Caco-2 (cell line): Measurements from ENCODE around the gene BTN1A1. TPM values are rescaled to one million over a fixed set of nuclear protein-coding genes. Genes with fewer than 3 reads are reported as not detected.

Experiments
- BruUV-seq: library from RNA; stranded (reverse); fragments of 400-500 nt; replicated peaks from 2 replicates; lab custom pipeline; 2021; lab: Mats Ljungman, UMichigan
- CTCF ChIA-PET: fragments of 300-600 bp; sonication (Branson Sonifier 250); formaldehyde crosslinking; loops from one replicate; lab custom pipeline; 2022; ENCODE audit warnings: antibody characterized with exemption; lab: Charles Lee
- POLR2A ChIA-PET: fragments of 300-600 bp; sonication (Branson Sonifier 250); formaldehyde crosslinking; loops from one replicate; lab custom pipeline; 2022; ENCODE audit warnings: antibody characterized with exemption; lab: Charles Lee
- DNase-seq, 2 experiments: peaks; one replicate each; pipeline versions ENCODE4 v3.0.0 to v3.0.0-alpha.2; 2020 to 2022
- H3K27me3 ChIP-seq: replicated peaks from 2 replicates; pipeline ENCODE4 v1.6.0; 2011; ENCODE audit warnings: low read length; ENCODE audit not compliant: control insufficient read depth, insufficient read depth
- H3K36me3 ChIP-seq: 2 replicates; pipeline ENCODE4 v1.5.1; 2011; ENCODE audit warnings: low read length; ENCODE audit not compliant: control insufficient read depth, insufficient read depth
- H3K4me1 ChIP-seq: fragments of 250-450 bp; sonication (Bioruptor Pico); 2 replicates; pipeline ENCODE4 v1.5.1; 2020; ENCODE audit warnings: mild to moderate bottlenecking
- H3K4me3 ChIP-seq: 2 replicates; pipeline ENCODE4 v1.5.1; 2011; ENCODE audit warnings: low read depth, mild to moderate bottlenecking, control low read depth, low read length
- H3K9me3 ChIP-seq: fragments of 250-450 bp; sonication (Bioruptor Pico); 2 replicates; pipeline ENCODE4 v1.5.1; 2020; ENCODE audit warnings: mild to moderate bottlenecking, moderate library complexity
- H3K27ac Mint-ChIP-seq: one replicate; pipeline ENCODE4 v1.8.0; 2022; ENCODE audit warnings: mixed read lengths; ENCODE audit not compliant: unreplicated experiment
- H3K27me3 Mint-ChIP-seq: one replicate; pipeline ENCODE4 v1.8.0; 2022; ENCODE audit warnings: mixed read lengths; ENCODE audit not compliant: insufficient read depth, unreplicated experiment
- H3K36me3 Mint-ChIP-seq: one replicate; pipeline ENCODE4 v1.8.0; 2022; ENCODE audit warnings: mild to moderate bottlenecking, mixed read lengths; ENCODE audit not compliant: insufficient read depth, unreplicated experiment
- H3K4me1 Mint-ChIP-seq: one replicate; pipeline ENCODE4 v1.8.0; 2022; ENCODE audit warnings: low read depth, mixed read lengths; ENCODE audit not compliant: unreplicated experiment
- H3K4me3 Mint-ChIP-seq: one replicate; pipeline ENCODE4 v1.8.0; 2022; ENCODE audit warnings: mild to moderate bottlenecking, moderate library complexity, mixed read lengths; ENCODE audit not compliant: unreplicated experiment
- H3K9me3 Mint-ChIP-seq: one replicate; pipeline ENCODE4 v1.8.0; 2022; ENCODE audit warnings: mixed read lengths; ENCODE audit not compliant: unreplicated experiment
- intact Hi-C: fragments of 100-400 bp; cut with micrococcal nuclease; formaldehyde crosslinking; loops from one replicate; pipeline ENCODE4 v1.10.0; 2022; ENCODE audit not compliant: unreplicated experiment
- total RNA-seq: library from RNA; stranded (reverse); gene quantifications from 2 replicates; pipeline ENCODE4 v1.2.3, GENCODE V29; 2022
- TF ChIP-seq, protein P1 (sequence below), 2 experiments: fragments of 200-600 bp in 1 of 2; IDR thresholded peaks; 1 replicate in 1 of 2; 2 replicates in 1 of 2; pipeline versions ENCODE4 v1.5.1 to v1.8.0; 2011 to 2022; ENCODE audit warnings: antibody characterized with exemption in 1 of 2, control low read depth in 1 of 2, inconsistent platforms in 1 of 2, low read depth in 1 of 2, low read length in 1 of 2, mild to moderate bottlenecking in 1 of 2, moderate library complexity in 1 of 2; ENCODE audit not compliant: insufficient read depth in 1 of 2, severe bottlenecking in 1 of 2, unreplicated experiment in 1 of 2

The BTN1A1 gene
- total RNA-seq, 1 experiment from 2014 or later = 7.3 TPM

DNA sequence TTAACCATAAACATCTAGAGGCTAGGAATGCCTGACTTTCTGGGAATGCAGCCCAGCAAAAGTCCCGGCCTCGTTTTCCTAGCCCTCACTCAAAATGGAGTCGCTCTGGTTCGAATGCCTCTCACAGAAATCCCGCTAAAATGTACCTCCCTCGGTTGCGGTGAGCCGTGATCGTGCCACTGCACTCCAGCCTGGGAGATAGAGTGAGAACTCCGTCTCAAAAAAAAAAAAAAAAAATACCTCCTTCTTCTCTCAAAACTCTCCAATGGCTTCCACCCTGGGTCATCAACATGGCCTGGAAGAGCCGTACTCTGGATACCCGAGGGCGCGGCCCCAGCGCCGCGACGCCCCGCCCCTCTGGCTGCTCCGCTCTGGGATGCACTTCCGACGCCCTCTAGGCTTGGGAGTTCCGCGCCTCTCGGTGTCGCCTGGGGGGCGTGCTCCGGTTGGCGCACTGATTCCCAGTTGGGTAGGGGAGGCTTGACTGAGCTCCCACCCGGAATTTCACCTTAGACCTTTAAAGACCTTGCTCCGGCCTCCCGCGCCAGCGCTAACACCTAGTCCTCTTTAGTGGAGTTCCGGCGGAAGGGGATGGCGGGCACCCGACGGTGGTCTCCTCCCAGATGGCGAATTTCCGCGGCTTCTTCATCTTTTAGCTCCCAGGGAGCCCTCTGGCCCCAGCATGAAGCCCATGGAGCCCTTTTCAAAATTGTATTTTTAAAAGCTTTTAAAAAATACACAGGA is 50.3 kb downstream of the BTN1A1 start:
- intact Hi-C loops = no loop called here
- DNase-seq = peak; percentile 83 to 85
- peak overlapping the region; percentile 39 for H3K4me3 ChIP-seq
- Mint-ChIP-seq H3K27ac (peak overlapping the region; percentile 81), H3K36me3 (peaks cover 11% of the 10 kb centered on the region), H3K4me1 (no peaks in the 10 kb centered on the region), H3K9me3 (no peaks in the 10 kb centered on the region), H3K27me3 (no peaks in the 10 kb centered on the region), H3K4me3 (peak overlapping the region; percentile 86)
- H3K27me3 ChIP-seq = no peaks in the 10 kb centered on the region
- no peaks in the 10 kb centered on the region for H3K9me3 ChIP-seq
- H3K36me3 ChIP-seq = no peaks in the 10 kb centered on the region
- ChIA-PET POLR2A (interaction anchor here (0.6 kb wide), 1 partner anchor 76 kb away, joined by 3 read pairs; no protein-coding TSS in a partner anchor), CTCF (interaction anchor here (1.1 kb wide), 1 partner anchor 17 kb away, joined by 3 read pairs; no protein-coding TSS in a partner anchor)
- BruUV-seq = no TSS peak
- TF ChIP-seq, protein P1, sequence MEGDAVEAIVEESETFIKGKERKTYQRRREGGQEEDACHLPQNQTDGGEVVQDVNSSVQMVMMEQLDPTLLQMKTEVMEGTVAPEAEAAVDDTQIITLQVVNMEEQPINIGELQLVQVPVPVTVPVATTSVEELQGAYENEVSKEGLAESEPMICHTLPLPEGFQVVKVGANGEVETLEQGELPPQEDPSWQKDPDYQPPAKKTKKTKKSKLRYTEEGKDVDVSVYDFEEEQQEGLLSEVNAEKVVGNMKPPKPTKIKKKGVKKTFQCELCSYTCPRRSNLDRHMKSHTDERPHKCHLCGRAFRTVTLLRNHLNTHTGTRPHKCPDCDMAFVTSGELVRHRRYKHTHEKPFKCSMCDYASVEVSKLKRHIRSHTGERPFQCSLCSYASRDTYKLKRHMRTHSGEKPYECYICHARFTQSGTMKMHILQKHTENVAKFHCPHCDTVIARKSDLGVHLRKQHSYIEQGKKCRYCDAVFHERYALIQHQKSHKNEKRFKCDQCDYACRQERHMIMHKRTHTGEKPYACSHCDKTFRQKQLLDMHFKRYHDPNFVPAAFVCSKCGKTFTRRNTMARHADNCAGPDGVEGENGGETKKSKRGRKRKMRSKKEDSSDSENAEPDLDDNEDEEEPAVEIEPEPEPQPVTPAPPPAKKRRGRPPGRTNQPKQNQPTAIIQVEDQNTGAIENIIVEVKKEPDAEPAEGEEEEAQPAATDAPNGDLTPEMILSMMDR (IDR thresholded peaks at IDR 0.05; ENCODE audit: insufficient read depth in 1 of 2, low read depth in 1 of 2, low read length in 1 of 2, severe bottlenecking in 1 of 2, unreplicated experiment in 1 of 2) = peak in 1 of 2 experiments; percentile 28
- H3K4me1 ChIP-seq = peaks cover 5% of the 10 kb centered on the region; the same call in 1 of the 2 replicates

DNA sequence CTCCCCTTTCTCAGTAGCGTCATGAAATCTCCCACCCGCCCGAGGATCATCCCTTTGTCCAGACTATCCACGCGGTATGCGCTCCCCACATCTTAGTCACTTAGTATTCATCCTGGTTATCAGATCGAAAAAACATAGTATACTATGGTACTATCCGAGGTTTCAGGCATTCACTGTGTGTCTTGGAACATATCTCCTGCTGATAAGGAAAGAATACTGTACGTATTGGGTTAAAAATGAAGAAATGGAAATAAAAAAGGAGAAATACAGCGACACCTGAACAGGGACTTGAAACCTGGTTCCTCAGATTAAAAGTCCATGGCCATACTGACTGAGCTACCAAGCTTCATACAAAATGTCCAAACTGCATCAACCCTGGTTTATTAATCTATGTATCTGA is 52.1 kb downstream of the BTN1A1 start:
- BruUV-seq = no TSS peak

DNA sequence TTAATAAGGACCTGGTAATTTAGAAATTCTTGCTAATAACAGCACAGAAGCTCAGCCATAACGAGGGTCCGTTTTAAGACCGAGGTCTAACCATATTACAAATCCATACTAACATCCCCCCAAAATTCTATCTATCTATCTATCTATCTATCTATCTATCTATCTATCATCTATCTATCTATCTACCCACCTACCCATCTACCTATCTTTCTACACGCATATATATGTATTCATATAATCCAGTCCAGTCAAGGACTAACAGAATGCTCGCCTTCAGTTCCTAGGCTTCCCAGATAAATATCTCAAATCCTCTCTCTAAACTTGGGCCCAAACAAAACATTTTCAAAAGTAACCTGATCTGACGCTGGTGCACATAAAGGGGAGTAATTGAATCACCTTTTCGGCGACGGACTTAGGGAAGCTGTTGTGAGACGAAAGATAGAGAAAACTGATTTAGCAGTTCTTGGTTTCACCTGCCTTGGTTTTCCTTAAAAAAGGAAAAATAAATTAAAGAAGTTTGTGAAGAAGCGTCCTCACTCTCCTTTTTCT is 52.6 kb downstream of the BTN1A1 start:
- Mint-ChIP-seq H3K9me3 (no peaks in the 10 kb centered on the region), H3K36me3 (peaks cover 12% of the 10 kb centered on the region), H3K4me3 (no peak overlapping the region), H3K27ac (no peak overlapping the region), H3K4me1 (peaks cover 8% of the 10 kb centered on the region), H3K27me3 (no peaks in the 10 kb centered on the region)
- ChIA-PET POLR2A (interaction anchor here (1.0 to 1.5 kb wide), 2 partner anchors 15 to 267 kb away, joined by 3 read pairs; partner anchors contain the start of gene HMGN4), CTCF (interaction anchor here (2.4 kb wide), 1 partner anchor 211 kb away, joined by 11 read pairs; no protein-coding TSS in a partner anchor)
- Histone ChIP-seq H3K27me3 (no peaks in the 10 kb centered on the region), H3K4me3 (peak overlapping the region; percentile 55), H3K36me3 (no peaks in the 10 kb centered on the region), H3K9me3 (no peaks in the 10 kb centered on the region), H3K4me1 (peaks cover 5% of the 10 kb centered on the region; the same call in 1 of the 2 replicates)
- no TSS peak for BruUV-seq
- TF ChIP-seq, protein P1 (IDR thresholded peaks at IDR 0.05; ENCODE audit: insufficient read depth in 1 of 2, low read depth in 1 of 2, low read length in 1 of 2, severe bottlenecking in 1 of 2, unreplicated experiment in 1 of 2) = no peak
- intact Hi-C loops = loop anchor here (1.0 kb wide), 2 partner anchors 15 to 31 kb away; no protein-coding TSS in a partner anchor
- no peak for DNase-seq

More for the DNA sequence above, 52.1 kb downstream of the BTN1A1 start:
- TF ChIP-seq, protein P1 (IDR thresholded peaks at IDR 0.05; ENCODE audit: insufficient read depth in 1 of 2, low read depth in 1 of 2, low read length in 1 of 2, severe bottlenecking in 1 of 2, unreplicated experiment in 1 of 2) = no peak
- Mint-ChIP-seq H3K27me3 (no peaks in the 10 kb centered on the region), H3K4me3 (no peak overlapping the region), H3K36me3 (peaks cover 12% of the 10 kb centered on the region), H3K4me1 (peaks cover 8% of the 10 kb centered on the region), H3K9me3 (no peaks in the 10 kb centered on the region), H3K27ac (no peak overlapping the region)
- H3K36me3 ChIP-seq = no peaks in the 10 kb centered on the region
- DNase-seq = no peak
- intact Hi-C loops = no loop called here
- H3K9me3 ChIP-seq = no peaks in the 10 kb centered on the region
- peaks cover 5% of the 10 kb centered on the region; the same call in 1 of the 2 replicates for H3K4me1 ChIP-seq
- ChIA-PET CTCF (interaction anchor here (2.4 kb wide), 1 partner anchor 211 kb away, joined by 11 read pairs; no protein-coding TSS in a partner anchor), POLR2A (no interaction called here)
- no peaks in the 10 kb centered on the region for H3K27me3 ChIP-seq
- no peak overlapping the region for H3K4me3 ChIP-seq
